CD8-positive, alpha-beta memory T cell (primary cell): ENCODE results near the gene DYNLT2B. TPM values are rescaled to one million over a fixed set of nuclear protein-coding genes. Genes with fewer than 3 reads are reported as not detected.
A peak's percentile ranks its signal among the peaks of the same experiment; 100 is the strongest.
"Not testable (repeated sequence)": the region's sequence is repeated elsewhere in the genome, so short reads cannot be mapped to it uniquely, and the experiment has no call there.

Experiments
- CTCF ChIA-PET: fragments of 350-600 bp; sonication (Branson Sonifier 250); formaldehyde crosslinking; loops from one replicate; lab custom pipeline; 2021; ENCODE audit warnings: antibody characterized with exemption; lab: Charles Lee
- POLR2A ChIA-PET: fragments of 350-600 bp; sonication (Branson Sonifier 250); formaldehyde crosslinking; loops from one replicate; lab custom pipeline; 2021; ENCODE audit warnings: antibody characterized with exemption; lab: Charles Lee
- DNase-seq, 5 donors: peaks; one replicate each; pipeline versions ENCODE4 v3.0.0 to v3.0.0-alpha.2; 2020 to 2022; ENCODE audit warnings: mixed read lengths in 1 of 5
- H3K27ac ChIP-seq: one replicate; pipeline ENCODE4 v1.7.0; 2013; ENCODE audit warnings: low read depth, mild to moderate bottlenecking, low read length, moderate library complexity
- H3K27me3 ChIP-seq: 2 replicates; pipeline ENCODE4 v1.7.0; 2013; ENCODE audit warnings: low read length, mild to moderate bottlenecking; ENCODE audit not compliant: insufficient read depth, poor library complexity, severe bottlenecking
- H3K36me3 ChIP-seq: 2 replicates; pipeline ENCODE4 v1.7.0; 2013; ENCODE audit warnings: mild to moderate bottlenecking, low read length, moderate library complexity; ENCODE audit not compliant: insufficient read depth
- H3K4me1 ChIP-seq: 2 replicates; pipeline ENCODE4 v1.7.0; 2013; ENCODE audit warnings: mild to moderate bottlenecking, low read length, moderate library complexity; ENCODE audit not compliant: insufficient read depth
- H3K4me3 ChIP-seq: 2 replicates; pipeline ENCODE4 v1.7.0; 2013; ENCODE audit warnings: mild to moderate bottlenecking, low read length
- H3K9me3 ChIP-seq: 2 replicates; pipeline ENCODE4 v1.7.0; 2013; ENCODE audit warnings: mild to moderate bottlenecking, low read length
- H3K27ac Mint-ChIP-seq, 8 donors: one replicate each; pipeline ENCODE4 v1.8.0; 2020 to 2021; ENCODE audit warnings: mixed read lengths in 8 of 8, mild to moderate bottlenecking in 6 of 8, inconsistent platforms in 3 of 8, moderate library complexity in 3 of 8
- H3K27me3 Mint-ChIP-seq, 2 donors: one replicate each; pipeline ENCODE4 v1.8.0; 2020 to 2021; ENCODE audit warnings: mixed read lengths in 2 of 2, mild to moderate bottlenecking in 1 of 2, moderate library complexity in 1 of 2
- H3K36me3 Mint-ChIP-seq, 3 donors: one replicate each; pipeline ENCODE4 v1.8.0; 2020 to 2021; ENCODE audit warnings: mixed read lengths in 3 of 3, inconsistent platforms in 1 of 3, mild to moderate bottlenecking in 1 of 3
- H3K4me1 Mint-ChIP-seq, 3 donors: one replicate each; pipeline ENCODE4 v1.8.0; 2020 to 2021; ENCODE audit warnings: mixed read lengths in 3 of 3, inconsistent platforms in 1 of 3, mild to moderate bottlenecking in 1 of 3
- H3K4me3 Mint-ChIP-seq, 7 donors: one replicate each; pipeline ENCODE4 v1.8.0; 2020 to 2021; ENCODE audit warnings: mixed read lengths in 7 of 7, mild to moderate bottlenecking in 6 of 7, moderate library complexity in 4 of 7, inconsistent platforms in 2 of 7
- H3K9me3 Mint-ChIP-seq, 5 donors: one replicate each; pipeline ENCODE4 v1.8.0; 2020 to 2022; ENCODE audit warnings: mixed read lengths in 5 of 5, mild to moderate bottlenecking in 3 of 5, moderate library complexity in 2 of 5, inconsistent platforms in 1 of 5
- polyA plus RNA-seq: library from polyadenylated mRNA; unstranded; fragments of 300-500 nt; fragmentation: Illumina TruSeq; gene quantifications from one replicate; pipeline ENCODE4 v1.2.3, GENCODE V29; 2021
- total RNA-seq, 2 experiments: library from RNA; stranded (reverse); gene quantifications; one replicate each; pipeline ENCODE4 v1.2.3, GENCODE V29; 2021

DYNLT2B gene
- total and polyA plus RNA-seq, 3 experiments from 2014 or later = 8.6 to 10.9 (median 10.7) TPM

GRCh38 chr3:196314086-196314485 lies 4.0 kb downstream of the DYNLT2B start:
- POLR2A ChIA-PET = interaction anchor here (0.9 kb wide), 1 partner anchor 22 kb away, joined by 5 read pairs; no protein-coding TSS in a partner anchor
- H3K9me3 ChIP-seq, H3K36me3 ChIP-seq, H3K9me3 Mint-ChIP-seq, DNase-seq, H3K27me3 ChIP-seq, H3K27me3 Mint-ChIP-seq, H3K36me3 Mint-ChIP-seq, CTCF ChIA-PET, H3K4me1 ChIP-seq, H3K27ac ChIP-seq, H3K4me3 ChIP-seq: not testable (repeated sequence)
- peaks cover 1 to 16% (median 8%) of the 10 kb centered on the region in 3 donors for H3K4me1 Mint-ChIP-seq
- H3K27ac Mint-ChIP-seq = peak overlapping the region in 5 of 8 donors; percentile 38 to 69 (median 47)
- peak overlapping the region in 1 of 7 donors; percentile 52 for H3K4me3 Mint-ChIP-seq

- H3K27ac Mint-ChIP-seq, H3K4me3 Mint-ChIP-seq, H3K27me3 ChIP-seq, H3K27me3 Mint-ChIP-seq, H3K9me3 Mint-ChIP-seq, CTCF ChIA-PET, H3K36me3 ChIP-seq, POLR2A ChIA-PET, H3K4me3 ChIP-seq, H3K9me3 ChIP-seq, H3K4me1 ChIP-seq, H3K27ac ChIP-seq, DNase-seq, H3K4me1 Mint-ChIP-seq: not testable (repeated sequence)
- peaks cover 5 to 18% (median 6%) of the 10 kb centered on the region in 3 donors for H3K36me3 Mint-ChIP-seq
Measured at GRCh38 chr3:196302960-196303359, 15.1 kb downstream of the DYNLT2B start.

GRCh38 chr3:196302551-196302950 lies 15.5 kb downstream of the DYNLT2B start:
- not testable (repeated sequence) for H3K4me3 Mint-ChIP-seq

GRCh38 chr3:196298521-196298920 lies 19.5 kb downstream of the DYNLT2B start:
- Histone ChIP-seq H3K27me3 (no peaks in the 10 kb centered on the region), H3K36me3 (no peaks in the 10 kb centered on the region), H3K4me1 (no peaks in the 10 kb centered on the region), H3K4me3 (no peak overlapping the region), H3K27ac (no peak overlapping the region), H3K9me3 (no peaks in the 10 kb centered on the region)
- Mint-ChIP-seq H3K27ac (no peak overlapping the region), H3K4me1 (no peaks in the 10 kb centered on the region), H3K36me3 (peaks cover 5 to 13% (median 6%) of the 10 kb centered on the region in 3 donors), H3K9me3 (no peaks in the 10 kb centered on the region), H3K4me3 (no peak overlapping the region), H3K27me3 (no peaks in the 10 kb centered on the region)
- ChIA-PET CTCF (no interaction called here), POLR2A (no interaction called here)
- no peak for DNase-seq

More at GRCh38 chr3:196302551-196302950, 15.5 kb downstream of the DYNLT2B start:
- H3K9me3 ChIP-seq, H3K27me3 Mint-ChIP-seq, POLR2A ChIA-PET, H3K4me1 Mint-ChIP-seq, H3K27me3 ChIP-seq, H3K36me3 ChIP-seq, CTCF ChIA-PET, H3K4me3 ChIP-seq, H3K4me1 ChIP-seq, DNase-seq, H3K27ac Mint-ChIP-seq, H3K27ac ChIP-seq, H3K9me3 Mint-ChIP-seq: not testable (repeated sequence)
- peaks cover 5 to 18% (median 6%) of the 10 kb centered on the region in 3 donors for H3K36me3 Mint-ChIP-seq

GRCh38 chr3:196292286-196292923 lies 25.6 kb downstream of the DYNLT2B start:
- Histone ChIP-seq H3K9me3 (no peaks in the 10 kb centered on the region), H3K27ac (no peak overlapping the region), H3K4me1 (no peaks in the 10 kb centered on the region), H3K36me3 (no peaks in the 10 kb centered on the region), H3K27me3 (no peaks in the 10 kb centered on the region), H3K4me3 (no peak overlapping the region)
- DNase-seq = no peak
- CTCF ChIA-PET = no interaction called here
- Mint-ChIP-seq H3K27me3 (no peaks in the 10 kb centered on the region), H3K27ac (peak overlapping the region in 1 of 8 donors; percentile 47), H3K4me1 (peaks cover 10 to 14% (median 10%) of the 10 kb centered on the region in 3 donors), H3K36me3 (peaks cover 0 to 3% (median 2%) of the 10 kb centered on the region in 3 donors), H3K4me3 (no peak overlapping the region), H3K9me3 (no peaks in the 10 kb centered on the region)
- POLR2A ChIA-PET = interaction anchor here (0.5 kb wide), 1 partner anchor 22 kb away, joined by 5 read pairs; no protein-coding TSS in a partner anchor

GRCh38 chr3:196288141-196288460 lies 29.9 kb downstream of the DYNLT2B start:
- Histone ChIP-seq H3K27ac (peak overlapping the region; percentile 95), H3K27me3 (no peaks in the 10 kb centered on the region), H3K9me3 (no peaks in the 10 kb centered on the region), H3K36me3 (no peaks in the 10 kb centered on the region), H3K4me3 (peak overlapping the region; percentile 96), H3K4me1 (peaks cover 12% of the 10 kb centered on the region)
- H3K4me1 Mint-ChIP-seq = peaks cover 47 to 53% (median 49%) of the 10 kb centered on the region in 3 donors
- no peaks in the 10 kb centered on the region for H3K9me3 Mint-ChIP-seq
- H3K27me3 Mint-ChIP-seq = no peaks in the 10 kb centered on the region
- POLR2A ChIA-PET = no interaction called here
- CTCF ChIA-PET = interaction anchor here (0.9 kb wide), 1 partner anchor 35 kb away, joined by 3 read pairs; no protein-coding TSS in a partner anchor
- peak overlapping the region; percentile 95 to 100 (median 99) for H3K4me3 Mint-ChIP-seq
- DNase-seq = no peak
- H3K27ac Mint-ChIP-seq = peak overlapping the region; percentile 75 to 100 (median 93)
- H3K36me3 Mint-ChIP-seq = peaks cover 0 to 11% (median 0%) of the 10 kb centered on the region in 3 donors

- ChIA-PET CTCF (interaction anchor here (0.9 kb wide), 1 partner anchor 34 kb away, joined by 3 read pairs; no protein-coding TSS in a partner anchor), POLR2A (interaction anchor here (0.7 kb wide), 2 partner anchors 13 to 59 kb away, joined by 3 read pairs; no protein-coding TSS in a partner anchor)
Measured at GRCh38 chr3:196287440-196288140, 30.4 kb downstream of the DYNLT2B start, which contains the start of gene PCYT1A. Gene PCYT1A (minus strand): TSS chr3:196287726. CDS start chr3:196270531, 17,195 bp downstream.

GRCh38 chr3:196287090-196287439 lies 31.0 kb downstream of the DYNLT2B start:
- Mint-ChIP-seq H3K9me3 (no peaks in the 10 kb centered on the region), H3K27ac (peak overlapping the region; percentile 96 to 100 (median 100)), H3K4me1 (peaks cover 51 to 60% (median 52%) of the 10 kb centered on the region in 3 donors), H3K36me3 (peaks cover 0 to 11% (median 0%) of the 10 kb centered on the region in 3 donors), H3K4me3 (peak overlapping the region; percentile 95 to 100 (median 99)), H3K27me3 (no peaks in the 10 kb centered on the region)
- no peaks in the 10 kb centered on the region for H3K36me3 ChIP-seq
- peaks cover 12% of the 10 kb centered on the region for H3K4me1 ChIP-seq
- ChIA-PET CTCF (interaction anchor here (0.9 kb wide), 1 partner anchor 34 kb away, joined by 3 read pairs; no protein-coding TSS in a partner anchor), POLR2A (interaction anchor here (0.7 kb wide), 2 partner anchors 12 to 58 kb away, joined by 3 read pairs; no protein-coding TSS in a partner anchor)
- peak overlapping the region; percentile 95 for H3K27ac ChIP-seq
- H3K4me3 ChIP-seq = peak overlapping the region; percentile 96
- no peaks in the 10 kb centered on the region for H3K9me3 ChIP-seq
- H3K27me3 ChIP-seq = no peaks in the 10 kb centered on the region
- DNase-seq = peak in 1 of 5 donors; percentile 18

More at GRCh38 chr3:196287440-196288140, 30.4 kb downstream of the DYNLT2B start, which contains the start of gene PCYT1A:
- H3K36me3 ChIP-seq = no peaks in the 10 kb centered on the region
- no peaks in the 10 kb centered on the region for H3K27me3 Mint-ChIP-seq
- peaks cover 48 to 56% (median 49%) of the 10 kb centered on the region in 3 donors for H3K4me1 Mint-ChIP-seq
- peak within 1 kb of the TSS; percentile 96 for H3K4me3 ChIP-seq
- H3K9me3 Mint-ChIP-seq = no peaks in the 10 kb centered on the region
- peaks cover 12% of the 10 kb centered on the region for H3K4me1 ChIP-seq
- peaks cover 0 to 11% (median 0%) of the 10 kb centered on the region in 3 donors for H3K36me3 Mint-ChIP-seq
- H3K27ac ChIP-seq = peak within 1 kb of the TSS; percentile 95
- DNase-seq = peak; percentile 63 to 79 (median 72)
- no peaks in the 10 kb centered on the region for H3K27me3 ChIP-seq
- peak within 1 kb of the TSS; percentile 96 to 100 (median 100) for H3K27ac Mint-ChIP-seq
- no peaks in the 10 kb centered on the region for H3K9me3 ChIP-seq
- peak within 1 kb of the TSS; percentile 95 to 100 (median 99) for H3K4me3 Mint-ChIP-seq
